Esophagus muscularis mucosa (tissue), 4 donors: ENCODE data around the gene OR51M1.

Source experiments
- EP300 ChIP-seq: sonication (generic); formaldehyde crosslinking; IDR thresholded peaks from one replicate; pipeline ENCODE4 v1.6.1; 2017; ENCODE audit warnings: antibody characterized with exemption
- POLR2A ChIP-seq: fragments of 450-650 bp; IDR thresholded peaks from one replicate; pipeline ENCODE4 v1.6.1; 2017; ENCODE audit warnings: antibody characterized with exemption, moderate library complexity, mild to moderate bottlenecking, low read depth
- POLR2AphosphoS5 ChIP-seq, 2 donors: sonication (generic); formaldehyde crosslinking; IDR thresholded peaks; one replicate each; pipeline ENCODE4 v1.6.1; 2017; ENCODE audit warnings: antibody characterized with exemption in 2 of 2
- TF ChIP-seq, protein P1 (sequence below), 3 experiments: fragments of 200-600 bp in 2 of 3; fragments of 450-650 bp in 1 of 3; sonication (generic) in 2 of 3; IDR thresholded peaks; one replicate each; pipeline ENCODE4 v1.5.1; 2017 to 2019; ENCODE audit warnings: antibody characterized with exemption in 3 of 3, mild to moderate bottlenecking in 2 of 3, moderate library complexity in 1 of 3

- TF ChIP-seq, protein P1, sequence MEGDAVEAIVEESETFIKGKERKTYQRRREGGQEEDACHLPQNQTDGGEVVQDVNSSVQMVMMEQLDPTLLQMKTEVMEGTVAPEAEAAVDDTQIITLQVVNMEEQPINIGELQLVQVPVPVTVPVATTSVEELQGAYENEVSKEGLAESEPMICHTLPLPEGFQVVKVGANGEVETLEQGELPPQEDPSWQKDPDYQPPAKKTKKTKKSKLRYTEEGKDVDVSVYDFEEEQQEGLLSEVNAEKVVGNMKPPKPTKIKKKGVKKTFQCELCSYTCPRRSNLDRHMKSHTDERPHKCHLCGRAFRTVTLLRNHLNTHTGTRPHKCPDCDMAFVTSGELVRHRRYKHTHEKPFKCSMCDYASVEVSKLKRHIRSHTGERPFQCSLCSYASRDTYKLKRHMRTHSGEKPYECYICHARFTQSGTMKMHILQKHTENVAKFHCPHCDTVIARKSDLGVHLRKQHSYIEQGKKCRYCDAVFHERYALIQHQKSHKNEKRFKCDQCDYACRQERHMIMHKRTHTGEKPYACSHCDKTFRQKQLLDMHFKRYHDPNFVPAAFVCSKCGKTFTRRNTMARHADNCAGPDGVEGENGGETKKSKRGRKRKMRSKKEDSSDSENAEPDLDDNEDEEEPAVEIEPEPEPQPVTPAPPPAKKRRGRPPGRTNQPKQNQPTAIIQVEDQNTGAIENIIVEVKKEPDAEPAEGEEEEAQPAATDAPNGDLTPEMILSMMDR (IDR thresholded peaks at IDR 0.05): no peak
- no peak for TF ChIP-seq POLR2AphosphoS5 (IDR thresholded peaks at IDR 0.05)
- TF ChIP-seq EP300: no peak
- TF ChIP-seq POLR2A: no peak
Observed at GRCh38 chr11:5368502-5369043, 15.0 kb upstream of the OR51M1 start.
